ENCODE measurements around the gene FAM50A.

FAM50A gene

DNA sequence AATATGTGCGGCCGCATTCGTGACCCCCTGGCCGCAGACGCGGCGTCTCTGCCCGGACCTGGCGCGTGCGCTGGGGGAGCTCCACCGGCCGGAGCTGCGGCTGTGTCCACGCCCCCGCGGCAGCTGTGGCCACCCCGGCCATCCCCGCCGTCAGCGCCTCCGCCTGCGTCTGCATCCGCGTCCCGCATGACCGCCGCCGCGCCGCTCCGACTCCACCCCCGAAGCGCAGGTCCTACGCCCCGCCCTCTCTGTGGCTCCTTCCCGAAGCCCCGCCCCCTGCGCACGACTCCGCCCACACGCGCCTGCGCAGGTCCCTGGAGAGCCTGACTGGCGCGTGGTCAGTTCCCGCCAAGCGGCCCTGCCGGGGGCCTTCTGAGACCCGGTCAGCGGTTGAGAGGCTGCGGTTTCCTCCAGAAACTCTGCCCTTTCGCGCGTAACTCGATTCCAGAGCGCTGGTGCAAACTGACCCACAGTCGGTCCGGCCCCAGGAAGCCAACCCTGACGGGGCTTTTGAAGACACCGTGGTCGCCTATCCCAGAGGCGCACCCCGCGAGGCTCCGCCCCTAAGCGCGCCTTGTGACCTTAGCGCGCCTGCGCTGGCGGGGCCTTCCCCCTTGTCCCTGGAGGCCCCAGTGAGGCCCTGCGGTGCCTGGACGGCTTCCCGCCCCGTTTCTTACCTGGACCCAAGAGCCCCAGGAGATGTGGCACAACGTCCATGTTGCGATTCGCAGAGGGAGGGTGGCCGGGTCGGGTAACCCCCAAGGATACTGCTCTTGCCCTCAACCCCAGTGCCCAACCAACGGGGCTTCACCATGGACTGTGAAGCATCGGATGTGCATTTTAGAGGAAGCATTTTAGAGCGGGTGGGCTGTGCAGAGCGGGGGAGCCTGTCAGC, 35.0 kb downstream of the FAM50A start, which contains the start of gene LAGE3:
Gene LAGE3 (minus strand): TSS at position 554 of the 895 bp plus-strand sequence. CDS start 366 bp downstream, at position 188.
- Histone ChIP-seq H3K9me3 (ENCODE audit: severe bottlenecking) (no peaks in the 10 kb centered on the region), H3K4me1 (ENCODE audit: insufficient read depth, poor library complexity, severe bottlenecking) (no peaks in the 10 kb centered on the region), H3K4me3 (ENCODE audit: severe bottlenecking) (peak within 1 kb of the TSS; percentile 41), H3K27me3 (ENCODE audit: insufficient read depth, poor library complexity, severe bottlenecking) (no peaks in the 10 kb centered on the region), H3K27ac (ENCODE audit: poor library complexity, severe bottlenecking) (peak within 1 kb of the TSS; percentile 42), H3K36me3 (ENCODE audit: low read depth) (peaks cover 4% of the 10 kb centered on the region; the same call in 1 of the 2 replicates)
- TF ChIP-seq, protein P1, sequence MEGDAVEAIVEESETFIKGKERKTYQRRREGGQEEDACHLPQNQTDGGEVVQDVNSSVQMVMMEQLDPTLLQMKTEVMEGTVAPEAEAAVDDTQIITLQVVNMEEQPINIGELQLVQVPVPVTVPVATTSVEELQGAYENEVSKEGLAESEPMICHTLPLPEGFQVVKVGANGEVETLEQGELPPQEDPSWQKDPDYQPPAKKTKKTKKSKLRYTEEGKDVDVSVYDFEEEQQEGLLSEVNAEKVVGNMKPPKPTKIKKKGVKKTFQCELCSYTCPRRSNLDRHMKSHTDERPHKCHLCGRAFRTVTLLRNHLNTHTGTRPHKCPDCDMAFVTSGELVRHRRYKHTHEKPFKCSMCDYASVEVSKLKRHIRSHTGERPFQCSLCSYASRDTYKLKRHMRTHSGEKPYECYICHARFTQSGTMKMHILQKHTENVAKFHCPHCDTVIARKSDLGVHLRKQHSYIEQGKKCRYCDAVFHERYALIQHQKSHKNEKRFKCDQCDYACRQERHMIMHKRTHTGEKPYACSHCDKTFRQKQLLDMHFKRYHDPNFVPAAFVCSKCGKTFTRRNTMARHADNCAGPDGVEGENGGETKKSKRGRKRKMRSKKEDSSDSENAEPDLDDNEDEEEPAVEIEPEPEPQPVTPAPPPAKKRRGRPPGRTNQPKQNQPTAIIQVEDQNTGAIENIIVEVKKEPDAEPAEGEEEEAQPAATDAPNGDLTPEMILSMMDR (IDR thresholded peaks at IDR 0.05; ENCODE audit: poor library complexity, severe bottlenecking), result no peak
- ATAC-seq (ENCODE audit: low read depth), result peak; percentile 84
- peak; percentile 84 for DNase-seq (ENCODE audit: low spot score)

DNA sequence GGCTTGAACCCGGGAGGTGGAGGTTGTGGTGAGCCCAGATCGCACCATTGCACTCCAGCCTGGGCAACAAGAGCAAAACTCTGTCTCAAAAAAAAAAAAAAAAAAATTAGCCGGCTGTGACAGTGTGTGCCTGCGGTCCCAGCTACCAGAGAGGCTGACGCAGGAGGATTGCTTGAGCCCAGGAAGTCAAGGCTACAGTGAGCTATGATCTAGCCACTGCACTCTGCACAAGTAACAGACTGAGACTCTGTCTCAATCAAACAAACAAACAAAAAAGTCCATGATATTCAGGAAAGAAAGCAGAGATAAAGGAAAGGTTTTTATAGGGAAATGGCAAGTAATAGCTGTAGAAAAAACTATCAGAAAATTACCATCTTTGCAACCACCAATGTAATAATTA, 37.3 kb downstream of the FAM50A start:
- peaks cover 20% of the 10 kb centered on the region for H3K36me3 ChIP-seq (ENCODE audit: low read depth)
- no peak overlapping the region for H3K27ac ChIP-seq (ENCODE audit: poor library complexity, severe bottlenecking)
- H3K27me3 ChIP-seq (ENCODE audit: insufficient read depth, poor library complexity, severe bottlenecking), result no peaks in the 10 kb centered on the region
- ATAC-seq (ENCODE audit: low read depth) (no peak), DNase-seq (ENCODE audit: low spot score) (no peak)
- H3K4me3 ChIP-seq (ENCODE audit: severe bottlenecking), result no peak overlapping the region
- H3K9me3 ChIP-seq (ENCODE audit: severe bottlenecking), result no peaks in the 10 kb centered on the region
- no peaks in the 10 kb centered on the region for H3K4me1 ChIP-seq (ENCODE audit: insufficient read depth, poor library complexity, severe bottlenecking)
- TF ChIP-seq, protein P1 (IDR thresholded peaks at IDR 0.05; ENCODE audit: poor library complexity, severe bottlenecking), result no peak

DNA sequence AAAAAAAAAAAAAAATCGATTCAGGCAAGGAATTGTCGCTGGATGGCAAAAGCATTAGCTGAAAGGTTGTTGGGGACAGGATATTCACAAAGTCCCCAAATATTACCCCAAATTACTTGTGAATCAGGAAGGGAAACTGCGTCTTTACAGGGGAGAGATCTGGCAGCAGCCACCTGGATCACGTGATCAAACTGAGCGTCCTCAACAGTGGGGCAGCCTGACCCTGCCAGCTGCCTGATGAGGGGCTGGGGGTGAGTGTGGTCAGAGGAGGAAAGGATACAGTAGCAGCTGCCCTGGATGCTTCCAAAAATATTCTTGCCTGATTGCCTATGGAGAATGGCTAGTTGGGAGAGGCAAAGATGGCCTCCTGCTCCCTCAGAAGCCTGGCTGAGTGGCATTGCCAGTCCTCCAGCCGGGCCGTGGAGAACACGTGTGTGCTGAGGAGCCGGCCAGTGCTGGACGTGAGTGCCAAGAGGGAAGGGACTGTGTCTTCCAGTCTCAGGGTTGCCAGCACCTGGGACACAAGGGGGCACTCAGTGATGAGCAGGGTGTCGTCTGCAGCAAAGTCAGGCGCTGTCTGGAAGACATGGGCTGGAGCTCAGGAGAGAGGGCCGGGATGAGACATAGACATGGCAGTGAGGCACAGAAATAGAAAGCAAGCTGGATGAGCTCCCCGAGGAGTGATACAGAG, 38.1 kb downstream of the FAM50A start:
- no peak for ATAC-seq (ENCODE audit: low read depth)
- peaks cover 22% of the 10 kb centered on the region for H3K36me3 ChIP-seq (ENCODE audit: low read depth)
- H3K4me1 ChIP-seq (ENCODE audit: insufficient read depth, poor library complexity, severe bottlenecking), result no peaks in the 10 kb centered on the region
- H3K27ac ChIP-seq (ENCODE audit: poor library complexity, severe bottlenecking), result no peak overlapping the region
- no peak for DNase-seq (ENCODE audit: low spot score)
- no peak overlapping the region for H3K4me3 ChIP-seq (ENCODE audit: severe bottlenecking)
- no peaks in the 10 kb centered on the region for H3K9me3 ChIP-seq (ENCODE audit: severe bottlenecking)
- H3K27me3 ChIP-seq (ENCODE audit: insufficient read depth, poor library complexity, severe bottlenecking), result no peaks in the 10 kb centered on the region
- TF ChIP-seq, protein P1 (IDR thresholded peaks at IDR 0.05; ENCODE audit: poor library complexity, severe bottlenecking), result no peak

DNA sequence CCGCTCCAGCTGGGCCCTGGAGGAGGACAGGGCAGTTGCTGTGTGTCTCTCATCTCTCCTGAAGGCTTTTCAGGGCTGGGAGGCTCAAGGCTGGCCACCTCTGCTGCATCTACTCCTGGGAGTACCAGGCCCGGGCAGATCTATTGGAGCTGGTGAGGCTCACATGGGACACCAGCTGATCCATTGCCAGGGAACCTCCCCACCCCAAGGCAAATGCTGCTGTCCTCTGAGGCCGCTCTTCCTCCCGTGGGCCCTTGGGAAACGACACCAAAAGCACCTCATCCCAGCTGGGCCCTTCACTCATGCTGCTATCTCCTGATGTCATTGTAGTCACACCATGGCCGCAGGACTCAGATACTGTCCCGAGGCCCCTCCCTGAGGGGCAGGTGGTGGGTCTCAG, 38.8 kb downstream of the FAM50A start:
- H3K27ac ChIP-seq (ENCODE audit: poor library complexity, severe bottlenecking), result no peak overlapping the region
- no peaks in the 10 kb centered on the region for H3K9me3 ChIP-seq (ENCODE audit: severe bottlenecking)
- peaks cover 27% of the 10 kb centered on the region for H3K36me3 ChIP-seq (ENCODE audit: low read depth)
- no peaks in the 10 kb centered on the region for H3K4me1 ChIP-seq (ENCODE audit: insufficient read depth, poor library complexity, severe bottlenecking)
- no peaks in the 10 kb centered on the region for H3K27me3 ChIP-seq (ENCODE audit: insufficient read depth, poor library complexity, severe bottlenecking)
- TF ChIP-seq, protein P1 (IDR thresholded peaks at IDR 0.05; ENCODE audit: poor library complexity, severe bottlenecking), result no peak
- ATAC-seq (ENCODE audit: low read depth), result no peak
- no peak overlapping the region for H3K4me3 ChIP-seq (ENCODE audit: severe bottlenecking)
- DNase-seq (ENCODE audit: low spot score), result no peak

Measured in RWPE2 (cell line).